GM23338 (cell line): ENCODE measurements around the gene PHKG2. TPM values are rescaled to one million over a fixed set of nuclear protein-coding genes. Genes with fewer than 3 reads are reported as not detected.

ENCODE experiments used
- ATAC-seq: fragments of 200-7000 bp; cut with Tn5 transposase; 3 replicates; pipeline ENCODE4 v1.9.1; 2020
- DNase-seq: peaks from one replicate; pipeline ENCODE4 v3.0.0-alpha.2; 2015; ENCODE audit warnings: low spot score
- H2AFZ ChIP-seq: fragments of 200-600 bp; sonication (generic); 2 replicates; pipeline ENCODE4 v1.8.0; 2016; ENCODE audit warnings: antibody characterized with exemption, mild to moderate bottlenecking, moderate library complexity
- H3F3A ChIP-seq: fragments of 200-600 bp; sonication (generic); replicated peaks from 2 replicates; pipeline ENCODE4 v1.8.0; 2017; ENCODE audit warnings: antibody characterized with exemption, mixed run types, low read depth
- H3K27ac ChIP-seq: fragments of 200-600 bp; sonication (generic); 2 replicates; pipeline ENCODE4 v1.6.1; 2016; ENCODE audit warnings: low read depth
- H3K27me3 ChIP-seq: fragments of 200-600 bp; sonication (generic); 2 replicates; pipeline ENCODE4 v1.8.0; 2016; ENCODE audit warnings: mild to moderate bottlenecking, mixed run types, moderate library complexity; ENCODE audit not compliant: insufficient read depth
- H3K36me3 ChIP-seq: fragments of 200-600 bp; sonication (generic); 2 replicates; pipeline ENCODE4 v1.8.0; 2016; ENCODE audit warnings: mild to moderate bottlenecking; ENCODE audit not compliant: insufficient read depth
- H3K4me1 ChIP-seq: fragments of 200-600 bp; sonication (generic); 2 replicates; pipeline ENCODE4 v1.8.0; 2016; ENCODE audit warnings: mild to moderate bottlenecking, moderate library complexity; ENCODE audit not compliant: insufficient read depth
- H3K4me2 ChIP-seq: fragments of 200-600 bp; sonication (generic); 2 replicates; pipeline ENCODE4 v1.7.1; 2017; ENCODE audit warnings: mixed run types
- H3K4me3 ChIP-seq: fragments of 200-600 bp; sonication (generic); 2 replicates; pipeline ENCODE4 v1.6.1; 2016; ENCODE audit warnings: mixed run types
- H3K79me2 ChIP-seq: fragments of 200-600 bp; sonication (generic); replicated peaks from 2 replicates; pipeline ENCODE4 v1.8.0; 2017; ENCODE audit warnings: mild to moderate bottlenecking; ENCODE audit not compliant: insufficient read depth
- H3K9me2 ChIP-seq: fragments of 200-600 bp; sonication (generic); 2 replicates; pipeline ENCODE4 v1.8.0; 2017; ENCODE audit not compliant: insufficient read depth
- H4K20me1 ChIP-seq: fragments of 200-600 bp; sonication (generic); replicated peaks from 2 replicates; pipeline ENCODE4 v1.8.0; 2017; ENCODE audit warnings: mild to moderate bottlenecking; ENCODE audit not compliant: insufficient read depth
- H3K27ac Mint-ChIP-seq: 2 replicates; pipeline ENCODE4 v1.8.0; 2020; ENCODE audit warnings: inconsistent platforms, mild to moderate bottlenecking, moderate library complexity, mixed read lengths
- H3K27me3 Mint-ChIP-seq: 3 replicates; pipeline ENCODE4 v1.8.0; 2022; ENCODE audit warnings: low read depth, mild to moderate bottlenecking, moderate library complexity, mixed read lengths, inconsistent platforms; ENCODE audit not compliant: insufficient read depth, poor library complexity
- H3K36me3 Mint-ChIP-seq: 3 replicates; pipeline ENCODE4 v1.8.0; 2021; ENCODE audit warnings: low read depth, mild to moderate bottlenecking, inconsistent platforms, moderate library complexity, mixed read lengths
- H3K4me1 Mint-ChIP-seq: 3 replicates; pipeline ENCODE4 v1.8.0; 2020; ENCODE audit warnings: mild to moderate bottlenecking, inconsistent platforms, mixed read lengths
- H3K4me3 Mint-ChIP-seq: 3 replicates; pipeline ENCODE4 v1.8.0; 2021; ENCODE audit warnings: moderate library complexity, mild to moderate bottlenecking, inconsistent platforms, mixed read lengths
- H3K9me3 Mint-ChIP-seq: 3 replicates; pipeline ENCODE4 v1.8.0; 2020; ENCODE audit warnings: moderate library complexity, mild to moderate bottlenecking, inconsistent platforms, mixed read lengths
- CREB1 ChIP-seq: fragments of 250-450 bp; sonication (Bioruptor Pico); IDR thresholded peaks from 2 replicates; pipeline ENCODE4 v1.5.0; 2020; ENCODE audit warnings: low read depth, mild to moderate bottlenecking, moderate library complexity
- CTCF ChIP-seq, 2 experiments: fragments of 200-600 bp in 1 of 2; sonication (generic) in 1 of 2; conservative IDR thresholded peaks; 2 replicates each; pipeline versions ENCODE4 v1.5.1 to v1.6.1; 2016 to 2017; ENCODE audit warnings: antibody characterized with exemption in 2 of 2, low read depth in 2 of 2, mild to moderate bottlenecking in 2 of 2, moderate library complexity in 1 of 2
- EZH2 ChIP-seq: fragments of 200-600 bp; sonication (generic); IDR thresholded peaks from one replicate; pipeline ENCODE4 v1.8.0; 2017; ENCODE audit warnings: antibody characterized with exemption, mild to moderate bottlenecking, low read depth; ENCODE audit not compliant: unreplicated experiment
- JUNB ChIP-seq: IDR thresholded peaks from one replicate; pipeline ENCODE4 v1.6.1; 2016; ENCODE audit warnings: antibody characterized with exemption; ENCODE audit not compliant: unreplicated experiment
- NANOG ChIP-seq: IDR thresholded peaks from 2 replicates; pipeline ENCODE4 v1.6.1; 2016; ENCODE audit warnings: antibody characterized with exemption, borderline replicate concordance
- REST ChIP-seq: IDR thresholded peaks from one replicate; pipeline ENCODE4 v1.6.1; 2018; ENCODE audit warnings: antibody characterized with exemption; ENCODE audit not compliant: unreplicated experiment
- STAT1 ChIP-seq: IDR thresholded peaks from one replicate; pipeline ENCODE4 v1.6.1; 2016; ENCODE audit warnings: antibody characterized with exemption; ENCODE audit not compliant: unreplicated experiment
- ZNF331 ChIP-seq: fragments of 250-450 bp; sonication (Bioruptor Pico); IDR thresholded peaks from 2 replicates; pipeline ENCODE4 v1.5.0; 2020; ENCODE audit warnings: low read depth, mild to moderate bottlenecking, moderate library complexity
- ZNF462 ChIP-seq: fragments of 250-450 bp; sonication (Bioruptor Pico); IDR thresholded peaks from 2 replicates; pipeline ENCODE4 v1.5.0; 2020; ENCODE audit warnings: mild to moderate bottlenecking, moderate library complexity
- polyA plus RNA-seq: library from polyadenylated mRNA; unstranded; fragments of >200 nt; fragmentation: Nextera tagmentation; extraction: Ambion mirVana; gene quantifications from 2 replicates; pipeline ENCODE4 v1.2.1, GENCODE V29; 2016
- total RNA-seq: library from RNA; depleted of rRNA; stranded (reverse); fragments of >200 nt; shearing (Covaris generic); gene quantifications from 2 replicates; pipeline ENCODE4 v1.2.3, GENCODE V29; 2014
- TF ChIP-seq, protein P1 (sequence below): IDR thresholded peaks from 2 replicates; pipeline ENCODE4 v1.6.1; 2016; ENCODE audit warnings: antibody characterized with exemption

The PHKG2 gene
- total and polyA plus RNA-seq, 2 experiments from 2014 or later = 26.9 to 27.0 TPM

GRCh38 chr16:30783280-30784109, 35.3 kb downstream of the PHKG2 start:
- no peak overlapping the region for H2AFZ ChIP-seq
- H3K9me2 ChIP-seq = no peaks in the 10 kb centered on the region
- peaks cover 17% of the 10 kb centered on the region for H3K79me2 ChIP-seq
- peaks cover 15% of the 10 kb centered on the region; the same call in 1 of the 2 replicates for H3F3A ChIP-seq
- DNase-seq (no peak), ATAC-seq (no peak)
- no peaks in the 10 kb centered on the region for H3K27me3 ChIP-seq
- no peak overlapping the region for H3K4me3 ChIP-seq
- no peak overlapping the region for H3K4me3 Mint-ChIP-seq
- peaks cover 14% of the 10 kb centered on the region for H3K27me3 Mint-ChIP-seq
- peaks cover 3% of the 10 kb centered on the region; the same call in 1 of the 2 replicates for H3K36me3 ChIP-seq
- H3K9me3 Mint-ChIP-seq = no peaks in the 10 kb centered on the region
- peaks cover 24% of the 10 kb centered on the region for H3K36me3 Mint-ChIP-seq
- no peak overlapping the region for H3K4me2 ChIP-seq
- TF ChIP-seq ZNF331 (no peak), STAT1 (no peak), JUNB (no peak), NANOG (no peak), ZNF462 (CRISPR knock-in tag) (no peak), REST (no peak), CTCF (conservative IDR thresholded peaks at IDR 0.05; ENCODE audit: low read depth in 2 of 2) (no peak), CREB1 (no peak), EZH2 (no peak)
- TF ChIP-seq, protein P1, sequence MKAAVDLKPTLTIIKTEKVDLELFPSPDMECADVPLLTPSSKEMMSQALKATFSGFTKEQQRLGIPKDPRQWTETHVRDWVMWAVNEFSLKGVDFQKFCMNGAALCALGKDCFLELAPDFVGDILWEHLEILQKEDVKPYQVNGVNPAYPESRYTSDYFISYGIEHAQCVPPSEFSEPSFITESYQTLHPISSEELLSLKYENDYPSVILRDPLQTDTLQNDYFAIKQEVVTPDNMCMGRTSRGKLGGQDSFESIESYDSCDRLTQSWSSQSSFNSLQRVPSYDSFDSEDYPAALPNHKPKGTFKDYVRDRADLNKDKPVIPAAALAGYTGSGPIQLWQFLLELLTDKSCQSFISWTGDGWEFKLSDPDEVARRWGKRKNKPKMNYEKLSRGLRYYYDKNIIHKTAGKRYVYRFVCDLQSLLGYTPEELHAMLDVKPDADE = no peak
- H3K4me1 ChIP-seq = peaks cover 3% of the 10 kb centered on the region; the same call in 1 of the 2 replicates
- peaks cover 29% of the 10 kb centered on the region for H3K4me1 Mint-ChIP-seq
- peaks cover 5% of the 10 kb centered on the region for H4K20me1 ChIP-seq
- no peak overlapping the region for H3K27ac ChIP-seq
- no peak overlapping the region for H3K27ac Mint-ChIP-seq
